ENCODE measurements around the gene TMEFF2.

The TMEFF2 gene

DNA sequence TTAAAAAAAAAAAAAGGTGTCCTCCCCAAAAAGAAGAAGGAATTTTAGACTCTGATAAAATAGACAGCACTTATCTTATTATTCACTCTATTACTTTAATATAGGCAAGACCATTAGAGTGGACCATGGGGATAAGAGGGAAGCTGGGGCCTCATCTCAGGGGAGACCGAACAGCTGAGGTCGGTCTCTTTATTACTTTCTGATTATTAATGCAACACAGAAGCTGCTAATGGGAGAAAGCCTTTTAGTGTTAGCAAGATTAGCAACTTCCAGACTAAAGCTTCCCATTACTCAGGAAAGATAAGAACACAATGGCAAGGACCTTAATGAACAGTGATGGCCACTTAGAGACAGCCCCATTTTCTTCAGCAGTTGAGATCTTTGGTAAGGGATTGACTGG is 135.5 kb downstream of the TMEFF2 start:
- no peak for DNase-seq

DNA sequence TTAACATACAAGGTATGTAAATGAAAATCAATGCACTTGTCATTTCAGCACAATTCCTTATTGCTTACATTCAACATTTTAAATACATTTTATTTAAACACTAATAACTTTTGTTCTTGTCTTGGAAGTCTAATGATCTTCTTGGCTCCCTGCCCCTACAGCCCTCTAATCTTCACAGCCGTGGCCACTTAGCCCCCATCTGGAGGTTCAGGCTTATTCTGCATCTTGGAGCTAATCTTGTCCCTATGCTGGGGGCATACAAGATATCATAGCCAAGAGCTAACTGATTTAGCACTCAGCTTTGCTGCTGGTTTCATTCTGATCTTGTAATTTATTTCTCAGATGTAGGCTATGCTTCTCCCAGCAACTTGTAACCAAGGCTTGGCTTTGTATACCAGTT is 140.8 kb downstream of the TMEFF2 start:
- no peak for DNase-seq

DNA sequence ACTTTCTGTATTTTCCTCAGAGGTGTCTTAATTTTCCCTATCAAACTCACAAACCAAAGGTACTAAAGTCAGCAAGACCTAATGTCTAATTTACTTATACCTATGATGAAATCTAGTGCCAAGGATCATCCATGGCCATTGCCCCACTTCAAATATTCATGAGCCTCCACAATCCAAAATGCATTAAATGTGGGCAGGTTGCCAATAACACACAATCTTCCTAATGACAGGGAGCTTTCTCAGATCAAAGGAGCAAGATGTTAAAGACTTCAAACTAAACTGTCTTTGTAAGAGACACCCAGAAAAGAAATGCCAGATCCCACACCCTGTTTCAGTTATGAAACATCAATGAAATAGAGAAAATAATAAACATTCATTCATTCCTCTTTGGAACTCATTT is 143.2 kb downstream of the TMEFF2 start:
- DNase-seq: peak; percentile 21

DNA sequence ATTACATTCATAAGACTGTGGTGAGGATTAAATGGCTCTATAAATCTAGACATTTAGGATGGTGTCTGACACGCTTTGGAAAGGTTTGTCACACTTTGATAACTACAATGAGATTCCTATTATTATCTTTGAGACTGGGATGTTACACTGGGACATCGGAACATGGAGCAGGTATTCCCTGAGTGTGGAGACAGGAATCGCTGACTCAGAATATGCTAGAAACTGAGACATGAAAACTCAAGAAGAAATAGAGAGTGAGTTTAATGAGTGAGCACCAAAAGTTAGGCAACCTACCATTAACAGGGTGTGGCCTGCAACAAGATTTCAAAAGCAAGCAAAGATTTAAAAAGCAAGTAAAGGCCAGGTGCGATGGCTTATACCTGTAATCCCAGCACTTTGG is 145.4 kb downstream of the TMEFF2 start:
- no peak for DNase-seq

DNA sequence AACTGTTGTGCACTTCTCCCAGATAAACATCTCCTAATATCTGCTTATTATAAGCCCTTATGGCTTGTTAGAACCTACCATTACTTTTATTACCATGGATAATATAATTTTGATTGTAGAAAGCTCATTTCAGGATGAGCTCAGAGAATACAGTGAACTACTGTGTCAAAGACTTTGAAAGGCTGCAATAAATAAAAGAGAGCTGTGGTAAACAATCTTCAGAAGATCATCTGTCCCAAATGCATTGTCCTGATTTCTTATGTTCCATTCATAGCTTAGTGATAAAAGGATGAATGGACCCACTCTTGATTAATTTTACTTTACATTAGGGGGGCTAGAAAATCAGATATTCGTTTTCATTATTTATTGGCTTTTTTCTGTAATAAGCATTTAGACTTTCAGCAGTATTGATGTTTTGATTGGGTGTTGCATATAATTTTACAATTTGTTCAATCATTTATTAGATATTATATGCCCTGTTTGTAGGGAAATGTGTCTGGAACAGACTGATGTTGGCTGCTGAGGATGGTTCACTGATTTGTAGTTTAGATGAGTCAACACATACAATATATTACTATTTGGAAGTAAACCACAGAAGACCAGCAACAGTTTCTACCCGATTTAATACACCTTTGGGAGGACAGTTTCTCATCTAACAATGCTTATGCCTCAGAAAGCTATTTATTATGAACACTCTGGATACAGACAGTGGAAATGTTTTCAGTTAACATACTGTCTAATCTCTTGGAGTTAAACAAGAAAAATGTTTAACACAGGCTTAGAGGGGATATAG is 147.2 kb downstream of the TMEFF2 start:
- DNase-seq: no peak

DNA sequence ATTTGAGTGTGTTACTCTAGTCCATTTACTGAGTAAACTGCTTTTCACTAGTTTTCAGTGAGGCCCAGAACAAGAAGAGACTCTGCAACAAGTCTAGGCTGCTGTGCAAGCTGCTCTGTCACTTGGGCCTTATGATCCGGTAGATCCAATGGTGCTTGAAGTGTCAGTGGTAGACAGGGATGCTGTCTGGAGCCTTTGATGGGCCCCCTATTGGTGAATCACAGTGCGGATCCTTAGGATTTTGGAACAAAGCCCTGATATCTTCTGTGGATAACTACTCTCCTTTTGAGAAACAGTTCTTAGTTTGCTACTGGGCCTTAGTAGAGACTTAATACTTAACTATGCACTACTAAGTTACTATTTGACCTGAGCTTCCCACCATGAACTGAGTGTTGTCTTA is 150.2 kb downstream of the TMEFF2 start:
- DNase-seq: no peak

DNA sequence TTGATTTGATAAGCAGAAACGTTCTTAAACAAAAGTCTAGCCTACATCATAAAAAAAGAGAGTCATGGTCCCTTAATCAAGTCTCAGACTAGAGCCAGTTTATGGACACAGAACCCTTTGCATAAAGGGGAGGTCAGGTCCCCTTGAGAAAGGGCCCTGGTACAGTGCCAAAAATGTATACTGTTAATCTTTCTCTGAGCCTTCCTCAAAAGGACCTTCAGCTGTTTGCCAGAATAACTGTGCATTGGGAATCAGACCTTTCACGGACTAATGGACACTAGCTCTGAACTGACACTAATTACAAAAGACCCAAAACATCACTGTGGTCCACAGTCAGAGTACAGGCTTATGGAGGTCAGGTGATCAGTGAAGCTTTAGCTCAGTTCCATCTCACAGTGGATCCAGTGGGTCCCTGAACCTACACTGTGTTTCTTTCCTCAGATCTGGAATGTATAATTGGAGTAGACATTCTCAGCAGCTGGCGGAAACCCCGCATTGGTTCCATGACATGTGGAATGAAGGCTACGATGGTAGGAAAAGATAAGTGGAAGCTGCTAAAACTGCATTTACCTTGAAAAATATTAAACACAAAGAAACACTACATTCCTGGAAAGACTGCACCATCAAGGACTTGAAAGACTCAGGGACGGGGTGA is 151.4 kb downstream of the TMEFF2 start:
- no peak for DNase-seq

DNA sequence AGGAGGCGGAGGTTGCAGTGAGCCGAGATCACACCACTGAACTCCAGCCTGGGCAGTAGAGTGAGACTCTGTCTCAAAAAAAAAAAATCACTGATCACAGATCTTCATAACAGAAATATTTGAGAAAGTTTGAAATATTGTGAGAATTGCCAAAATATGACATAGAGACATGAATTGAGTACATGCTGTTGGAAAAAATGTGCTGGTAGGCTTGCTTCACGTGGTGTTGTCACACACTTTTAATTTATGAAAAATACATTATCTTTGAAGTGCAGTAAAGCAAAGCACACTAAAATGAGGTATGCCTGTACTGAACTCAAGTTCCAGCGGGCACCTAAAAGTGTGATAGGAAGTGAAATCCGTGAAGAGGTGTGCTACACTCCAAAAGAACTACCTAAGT is 152.6 kb downstream of the TMEFF2 start:
- DNase-seq: no peak

DNA sequence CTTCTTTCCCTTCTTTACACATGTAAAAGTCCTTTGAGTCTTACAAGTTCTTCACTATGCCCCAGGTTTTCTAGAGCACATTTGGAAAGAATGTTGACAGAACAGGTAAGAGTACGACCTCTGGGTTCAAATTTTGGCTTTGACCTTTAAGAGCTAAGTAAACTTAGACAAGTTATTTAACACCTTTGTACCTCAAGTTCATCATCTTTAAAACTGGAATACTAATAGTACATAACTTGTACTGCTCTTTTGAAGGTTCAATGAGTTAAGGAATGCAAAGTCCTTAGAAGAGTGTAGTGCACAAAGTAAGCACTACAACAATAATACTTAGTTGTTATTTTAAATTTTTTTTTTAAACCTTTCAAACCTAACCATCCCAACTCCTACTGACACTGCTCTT is 156.6 kb downstream of the TMEFF2 start:
- no peak for DNase-seq

DNA sequence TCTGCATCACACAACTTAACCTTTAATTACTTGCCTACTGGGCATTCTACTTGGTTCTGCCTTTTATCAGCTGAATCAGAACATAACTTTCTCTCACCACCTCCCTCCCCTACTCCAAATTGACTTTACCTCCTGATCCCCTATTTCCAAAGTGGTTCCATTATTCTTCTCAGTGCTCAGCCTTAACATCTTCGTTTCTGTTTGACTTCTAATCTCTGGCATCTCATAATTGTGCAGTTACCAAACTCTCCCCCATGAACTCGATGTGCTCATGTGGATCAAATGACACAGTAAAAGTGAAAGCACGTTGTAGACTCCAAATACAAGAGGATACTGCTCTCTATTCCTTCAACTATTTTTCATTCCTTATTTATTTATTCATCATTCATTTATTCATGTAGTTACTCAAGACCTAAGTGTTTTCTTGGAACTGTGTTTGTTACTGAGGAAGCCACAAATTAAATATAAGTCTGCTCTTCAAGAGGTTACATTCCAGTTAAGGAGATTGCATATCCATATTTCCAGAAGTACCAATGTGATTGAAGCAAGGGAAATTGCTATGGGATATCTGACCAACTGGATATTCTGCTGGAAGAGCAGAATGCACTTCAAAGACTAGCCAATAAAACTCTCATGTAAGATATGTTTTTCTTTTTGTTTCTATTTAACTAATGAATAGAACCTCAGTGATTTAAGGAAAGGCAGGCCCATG is 158.8 kb downstream of the TMEFF2 start:
- no peak for DNase-seq

DNA sequence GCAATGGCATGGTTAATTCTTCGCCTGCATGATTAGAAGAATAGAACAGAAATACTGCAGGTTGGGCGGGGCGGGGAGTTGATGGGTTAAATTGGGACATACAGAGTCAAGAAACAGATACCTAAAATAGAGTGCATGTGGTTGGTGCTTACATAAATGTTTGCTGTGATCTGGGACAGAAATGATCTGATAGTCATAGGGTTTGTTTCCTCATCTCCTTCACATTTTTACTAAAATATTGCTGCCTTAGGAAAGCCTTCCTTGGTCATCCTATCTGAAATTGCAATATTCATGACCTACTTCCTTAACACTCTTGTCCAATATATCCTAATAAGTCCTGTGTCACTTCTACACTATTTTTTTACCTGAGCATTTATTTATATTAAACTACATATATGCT is 163.9 kb downstream of the TMEFF2 start:
- no peak for DNase-seq

DNA sequence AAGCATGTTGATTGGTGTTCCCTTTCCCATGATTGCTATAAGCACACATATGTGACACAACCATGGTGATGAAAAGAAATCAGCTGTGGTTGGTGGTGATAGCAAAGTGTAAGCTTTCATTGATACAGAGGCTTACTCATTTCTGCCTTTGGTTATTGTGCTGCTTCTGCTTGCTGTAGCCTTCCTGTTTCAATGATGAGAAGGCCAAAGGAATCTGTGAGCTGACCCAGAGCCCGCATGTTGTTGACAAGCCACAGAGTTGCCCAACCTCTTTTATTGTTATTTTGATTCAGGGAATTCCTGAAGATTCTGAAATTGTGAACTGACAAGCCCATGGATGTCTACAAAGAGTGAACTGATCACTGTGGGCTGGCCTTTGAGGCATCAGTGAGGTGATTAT is 164.4 kb downstream of the TMEFF2 start:
- no peak for DNase-seq

DNA sequence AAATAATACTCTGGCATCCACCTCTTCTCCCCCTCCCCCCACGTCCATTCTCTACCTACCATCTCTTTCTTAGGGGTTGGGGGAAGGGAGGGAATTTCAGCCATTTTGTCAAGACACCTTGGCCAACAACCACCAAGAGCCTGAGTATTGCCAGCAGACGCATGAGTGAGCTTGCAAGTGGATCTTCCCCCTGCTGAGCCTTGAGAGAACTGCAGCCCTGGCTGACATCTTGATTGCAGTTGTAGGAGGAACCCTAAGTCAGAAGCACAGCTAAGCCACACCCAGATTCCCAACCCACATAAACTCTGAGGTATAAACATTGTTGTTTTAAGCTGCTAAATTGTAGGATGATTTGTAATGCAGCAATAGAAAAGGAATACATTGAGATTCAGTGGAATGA is 165.6 kb downstream of the TMEFF2 start:
- DNase-seq: no peak

DNA sequence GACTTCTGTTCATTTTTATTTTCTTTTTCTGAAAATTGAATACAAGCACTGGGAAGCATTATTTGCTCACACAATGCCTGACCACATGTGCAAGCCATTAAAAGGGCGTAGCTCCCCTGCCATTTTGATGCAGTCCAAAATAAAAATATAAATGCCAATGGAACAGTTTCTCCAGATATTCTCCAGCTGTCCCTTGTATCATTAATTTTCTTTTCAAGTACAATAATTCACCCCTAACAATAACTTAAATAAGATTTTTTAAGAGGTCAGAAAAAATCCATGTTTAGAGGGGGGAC is 168.0 kb downstream of the TMEFF2 start:
- DNase-seq: no peak

DNA sequence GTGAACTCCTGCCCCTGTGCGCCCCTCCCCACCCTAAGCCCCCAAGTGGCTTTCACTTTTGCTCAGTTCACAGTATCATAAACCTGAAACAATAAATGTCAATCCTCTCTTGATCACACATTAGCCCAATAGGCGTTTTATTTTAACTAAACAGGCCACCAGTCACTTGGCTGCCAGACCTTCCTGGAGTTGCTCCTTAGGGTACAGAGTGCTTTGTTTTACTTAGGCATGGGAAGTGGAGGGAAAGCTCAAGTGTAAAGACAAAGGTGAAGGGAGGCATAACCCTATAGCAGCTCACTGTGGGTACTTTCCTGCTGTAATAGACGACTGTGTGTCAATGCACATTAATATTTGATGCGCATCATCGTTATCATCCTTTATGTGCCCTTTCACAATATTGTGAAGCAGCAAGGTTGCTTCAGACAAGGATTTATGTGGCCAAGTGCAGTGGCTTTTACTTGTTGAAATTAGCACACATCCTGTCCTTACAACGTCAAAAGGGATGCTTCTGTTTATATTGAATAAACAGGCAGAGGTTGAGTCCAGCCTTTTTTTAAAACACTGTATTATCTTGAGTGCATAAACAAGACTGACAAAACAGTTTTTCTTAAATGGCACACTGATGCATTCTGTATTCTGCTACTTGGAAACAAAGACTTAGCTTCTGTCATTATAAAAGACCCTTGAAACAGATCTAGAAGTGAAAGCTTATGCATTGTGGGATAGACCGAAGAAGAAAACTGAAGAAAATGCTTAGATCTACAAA is 168.5 kb downstream of the TMEFF2 start:
- DNase-seq: no peak

DNA sequence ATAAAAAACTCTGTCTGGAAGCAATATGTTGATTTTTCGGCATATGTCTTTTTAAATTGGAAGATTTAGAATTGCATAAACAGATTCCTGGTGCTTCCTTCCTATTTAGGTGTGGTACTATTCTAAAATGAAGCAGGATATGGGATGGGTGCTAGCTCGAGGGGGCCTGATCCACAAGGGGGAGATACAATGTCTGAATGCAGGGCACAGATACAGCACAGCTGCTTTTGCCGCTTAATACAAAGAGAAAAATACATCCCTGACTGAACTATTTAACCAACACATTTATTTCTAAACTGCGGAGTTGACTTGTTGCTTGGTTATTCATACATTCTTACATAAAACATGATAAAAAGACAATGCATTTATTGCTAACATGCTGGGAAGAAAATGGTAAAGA is 169.1 kb downstream of the TMEFF2 start:
- DNase-seq: no peak

DNA sequence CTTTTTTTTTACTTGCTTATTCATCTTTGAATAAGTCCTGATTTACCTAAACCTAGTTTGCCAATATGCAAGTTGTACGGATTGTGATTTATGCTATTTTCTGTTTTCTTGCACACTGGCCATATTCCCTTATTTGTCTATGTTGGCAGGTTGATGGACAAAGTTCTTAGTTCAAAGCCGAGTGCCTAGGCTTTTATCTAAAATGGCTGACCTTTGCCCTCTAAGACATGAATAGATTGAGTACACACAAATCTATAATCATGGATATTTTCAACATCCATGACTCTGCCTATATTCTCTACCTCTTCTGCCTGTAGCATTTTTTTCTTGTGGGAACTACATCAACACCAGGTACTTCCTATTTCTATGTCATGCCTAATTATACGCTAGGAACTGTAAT is 171.7 kb downstream of the TMEFF2 start:
- DNase-seq: no peak

DNA sequence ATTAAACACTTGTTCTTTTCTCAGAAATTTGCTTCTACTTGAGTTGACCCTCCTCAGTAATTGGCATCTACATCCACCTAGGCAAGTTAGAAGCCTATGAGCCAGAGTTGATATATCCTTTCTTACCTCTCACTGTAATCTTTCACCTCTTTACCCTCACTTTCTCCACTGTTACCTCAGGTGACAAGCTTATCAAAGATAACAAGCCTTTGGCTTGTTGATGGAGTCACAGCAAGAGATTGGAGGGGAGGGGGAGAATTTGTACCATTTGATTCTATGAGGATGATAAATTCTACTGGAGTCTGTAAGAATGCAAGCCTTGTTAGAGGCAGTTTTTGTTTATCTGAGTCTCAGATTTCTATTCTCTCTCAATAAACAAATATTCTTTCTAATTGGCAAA is 176.9 kb downstream of the TMEFF2 start:
- DNase-seq: no peak

DNA sequence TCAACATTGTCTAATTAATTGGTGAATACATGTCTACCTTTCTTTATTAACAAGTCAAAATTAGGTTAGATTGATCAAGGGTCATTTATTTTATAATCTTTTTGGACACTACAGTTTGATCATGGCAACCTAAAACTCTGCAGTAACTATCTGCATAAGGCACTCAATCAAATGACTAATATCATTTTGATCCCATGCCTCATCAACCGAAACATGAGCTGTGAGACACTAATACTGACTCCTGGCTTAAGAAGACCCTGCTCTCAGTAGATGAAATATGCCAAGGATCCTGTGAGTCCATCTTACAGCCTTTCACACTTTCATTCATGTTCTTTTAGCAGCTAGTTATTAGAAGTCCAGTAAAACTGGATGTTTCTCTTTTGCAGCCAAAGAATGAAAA is 178.5 kb downstream of the TMEFF2 start:
- DNase-seq: no peak

DNA sequence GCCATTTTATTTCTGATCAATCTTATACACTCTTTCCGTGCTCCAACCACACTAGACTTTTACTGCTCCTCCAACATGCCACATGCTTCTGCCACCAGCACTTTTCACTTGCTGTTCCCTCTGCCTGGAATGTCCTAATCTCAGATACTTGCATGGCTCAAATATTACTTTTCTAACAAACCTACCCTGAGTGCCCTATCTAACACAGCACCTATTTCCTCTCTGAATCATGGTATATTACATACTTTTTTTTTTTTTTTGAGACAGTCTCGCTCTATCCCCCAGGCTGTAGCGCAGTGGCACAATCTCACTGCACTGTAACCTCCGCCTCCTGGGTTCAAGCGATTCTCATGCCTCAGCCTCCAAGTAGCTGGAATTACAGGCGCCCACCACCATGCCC is 181.5 kb downstream of the TMEFF2 start:
- no peak for DNase-seq

DNA sequence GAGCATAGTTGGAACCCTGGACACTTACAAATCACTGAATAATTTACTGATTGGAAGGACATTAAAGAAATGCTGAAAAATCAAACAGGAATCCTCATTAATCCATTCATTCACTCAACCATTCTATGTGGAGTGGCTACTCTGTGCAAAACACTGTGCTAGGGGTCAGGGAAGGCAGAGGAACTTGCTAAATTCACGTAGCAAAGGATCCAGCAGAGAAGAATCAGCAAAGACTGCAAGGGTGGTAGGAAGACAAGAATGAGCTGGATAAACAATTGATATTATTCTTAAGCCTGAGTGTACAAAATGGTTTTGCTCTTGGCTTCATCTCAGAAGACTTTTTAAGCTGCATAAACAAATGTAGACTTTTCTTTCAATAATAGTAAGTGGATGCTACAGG is 183.5 kb downstream of the TMEFF2 start:
- DNase-seq: no peak

DNA sequence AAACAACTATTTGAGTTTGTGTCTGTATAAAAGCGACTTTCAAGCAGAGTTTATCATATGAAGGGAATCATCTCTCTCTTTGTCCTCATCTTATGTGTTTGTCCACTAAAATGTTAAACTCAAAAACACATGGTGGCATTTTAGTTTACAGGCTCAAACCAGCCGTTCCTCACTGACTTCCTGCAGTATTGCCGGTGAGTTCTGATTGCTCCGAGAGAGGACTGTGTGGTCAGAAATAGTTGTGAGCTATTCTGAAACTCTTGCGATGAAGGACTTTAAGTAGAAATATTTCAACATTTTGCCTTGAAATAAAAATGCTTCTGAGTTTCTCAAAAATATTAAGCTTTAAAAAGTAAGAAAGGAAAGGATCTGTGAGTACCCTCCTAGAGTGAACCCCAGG is 184.7 kb downstream of the TMEFF2 start:
- DNase-seq: no peak

DNA sequence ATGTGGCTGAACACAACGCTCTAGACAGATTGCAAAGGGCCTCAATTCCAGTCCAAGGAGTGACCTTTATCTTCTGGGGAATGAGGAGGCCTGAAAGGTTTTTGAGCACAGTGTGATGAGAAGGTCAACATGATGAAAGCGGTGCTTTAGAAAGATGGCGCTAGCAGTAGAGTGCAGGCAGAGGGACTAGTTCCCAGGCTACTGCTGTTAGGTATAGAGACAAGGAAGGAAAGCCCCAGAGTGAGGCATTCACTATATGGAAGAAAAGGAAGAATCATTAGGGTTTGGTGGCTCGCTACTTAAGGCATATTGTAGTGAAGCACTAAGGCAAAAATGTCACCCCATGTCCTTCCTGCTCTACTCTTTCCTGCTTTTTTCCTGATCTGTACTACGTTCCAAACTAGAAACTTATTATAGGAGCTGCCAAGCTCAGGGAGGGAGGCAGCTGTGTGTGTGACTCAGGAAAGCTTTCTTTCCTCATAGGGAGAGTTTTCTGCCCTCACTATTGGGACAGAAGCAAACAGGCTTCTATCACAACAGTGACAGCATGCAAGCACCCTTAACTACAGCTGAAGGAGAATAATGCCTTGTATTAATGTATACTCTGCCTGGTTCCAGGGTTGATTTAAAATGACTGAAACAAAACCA is 187.0 kb downstream of the TMEFF2 start:
- DNase-seq: no peak

Measured in NCI-H187 treated with DMSO at 0.1 percent for 48 hours (cell line).